GM12878 (cell line): ENCODE measurements around the gene GRIFIN. TPM values are rescaled to one million over a fixed set of nuclear protein-coding genes. Genes with fewer than 3 reads are reported as not detected.

Source experiments
- ATAC-seq: fragments of 200-7000 bp; cut with Tn5 transposase; 3 replicates; pipeline ENCODE4 v1.9.1; 2020; ENCODE audit warnings: mild to moderate bottlenecking, moderate library complexity
- BruUV-seq: library from RNA; stranded (reverse); fragments of 400-500 nt; replicated peaks from 2 replicates; lab custom pipeline; 2021; lab: Mats Ljungman, UMichigan
- CTCF ChIA-PET: fragments of 300-600 bp; sonication (Branson Sonifier 250); formaldehyde crosslinking; extraction: SDS; loops from one replicate; lab custom pipeline; 2021; ENCODE audit warnings: inconsistent platforms; lab: Yijun Ruan, JAX
- POLR2A ChIA-PET: fragments of 350-600 bp; formaldehyde crosslinking; extraction: SDS; loops from one replicate; lab custom pipeline; 2021; ENCODE audit warnings: inconsistent platforms; lab: Charles Lee
- RAD21 ChIA-PET: fragments of 300-600 bp; sonication (Branson Sonifier 250); formaldehyde crosslinking; loops from one replicate; lab custom pipeline; 2023; ENCODE audit warnings: antibody characterized with exemption; ENCODE audit not compliant: unreplicated experiment; lab: Charles Lee
- SMC1A ChIA-PET: fragments of 300-600 bp; sonication (Branson Sonifier 250); formaldehyde crosslinking; loops from one replicate; lab custom pipeline; 2023; ENCODE audit not compliant: unreplicated experiment, uncharacterized antibody; lab: Charles Lee
- DNase-seq: peaks from one replicate; pipeline ENCODE4 v3.0.0-alpha.2; 2011; ENCODE audit warnings: low read depth, low spot score
- FAIRE-seq: peaks from 3 replicates; lab custom pipeline; 2011; peaks lifted over from hg19 to GRCh38; lab: Jason Lieb, UNC
- H2AFZ ChIP-seq: 2 replicates; pipeline ENCODE4 v1.6.0; 2011; ENCODE audit warnings: low read depth, low read length, control low read depth; ENCODE audit not compliant: control insufficient read depth
- H3K27ac ChIP-seq: 2 replicates; pipeline ENCODE4 v1.5.1; 2011; ENCODE audit warnings: control low read depth; ENCODE audit not compliant: control insufficient read depth, insufficient read depth
- H3K27me3 ChIP-seq, 2 experiments: replicated peaks in 1 of 2; 2 replicates each; pipeline versions ENCODE4 v1.6.0 to v1.6.1; 2011; ENCODE audit warnings: low read length in 1 of 2; ENCODE audit not compliant: control insufficient read depth in 2 of 2, insufficient read depth in 2 of 2
- H3K36me3 ChIP-seq, 2 experiments: 2 replicates each; pipeline ENCODE4 v1.5.1; 2011; ENCODE audit warnings: low read length in 1 of 2; ENCODE audit not compliant: control insufficient read depth in 2 of 2, insufficient read depth in 2 of 2
- H3K4me1 ChIP-seq: 2 replicates; pipeline ENCODE4 v1.6.1; 2011; ENCODE audit warnings: mild to moderate bottlenecking, low read length, moderate library complexity, mixed read lengths; ENCODE audit not compliant: control insufficient read depth, insufficient read depth
- H3K4me2 ChIP-seq: 2 replicates; pipeline ENCODE4 v1.6.0; 2011; ENCODE audit warnings: control low read depth; ENCODE audit not compliant: control insufficient read depth, insufficient read depth
- H3K4me3 ChIP-seq: fragments of 200-600 bp; sonication (generic); 2 replicates; pipeline ENCODE4 v1.5.1; 2016
- H3K79me2 ChIP-seq: 2 replicates; pipeline ENCODE4 v1.6.0; 2011; ENCODE audit warnings: low read length; ENCODE audit not compliant: control insufficient read depth, insufficient read depth
- H3K9ac ChIP-seq: 2 replicates; pipeline ENCODE4 v1.8.0; 2011; ENCODE audit warnings: low read length, control low read depth, mixed read lengths; ENCODE audit not compliant: control insufficient read depth, insufficient read depth
- H3K9me3 ChIP-seq: replicated peaks from 3 replicates; pipeline ENCODE4 v1.5.1; 2011; ENCODE audit warnings: mild to moderate bottlenecking, low read length; ENCODE audit not compliant: control insufficient read depth, insufficient read depth
- H4K20me1 ChIP-seq: 2 replicates; pipeline ENCODE4 v1.6.0; 2011; ENCODE audit not compliant: control insufficient read depth, insufficient read depth
- BRCA1 ChIP-seq: IDR thresholded peaks from 2 replicates; pipeline ENCODE4 v1.6.1; 2011; ENCODE audit warnings: low read depth, low read length, improper control_type of control experiment
- CHD4 ChIP-seq: fragments of 200-600 bp; sonication (generic); IDR thresholded peaks from 2 replicates; pipeline ENCODE4 v1.6.1; 2016; ENCODE audit warnings: mild to moderate bottlenecking
- EED ChIP-seq: sonication (generic); IDR thresholded peaks from 2 replicates; pipeline ENCODE4 v1.6.1; 2016; ENCODE audit warnings: antibody characterized with exemption, low read depth
- MLLT1 ChIP-seq: fragments of 450-650 bp; IDR thresholded peaks from 2 replicates; pipeline ENCODE4 v1.6.1; 2016; ENCODE audit warnings: mild to moderate bottlenecking
- PRDM15 ChIP-seq: fragments of 450-650 bp; formaldehyde crosslinking; IDR thresholded peaks from 2 replicates; pipeline ENCODE4 v1.4.0; 2020; ENCODE audit warnings: mild to moderate bottlenecking, moderate library complexity
- SIN3A ChIP-seq: IDR thresholded peaks from 2 replicates; pipeline ENCODE4 v1.6.1; 2012; ENCODE audit warnings: low read depth, low read length, improper control_type of control experiment
- SIX5 ChIP-seq: IDR thresholded peaks from 2 replicates; pipeline ENCODE4 v1.6.1; 2011; ENCODE audit warnings: mild to moderate bottlenecking, low read depth, low read length, moderate library complexity; ENCODE audit not compliant: severe bottlenecking
- USF2 ChIP-seq: IDR thresholded peaks from 2 replicates; pipeline ENCODE4 v1.6.1; 2011; ENCODE audit warnings: low read depth, low read length, improper control_type of control experiment, borderline replicate concordance
- WGBS: methylation state at CpG from one replicate; pipeline ENCODE4 v1.1.6; 2016; ENCODE audit warnings: low lambda C conversion rate; ENCODE audit not compliant: insufficient replicate concordance, insufficient coverage; ENCODE audit errors: missing lambda C conversion rate; 5-methylcytosine and 5-hydroxymethylcytosine counted together
- in situ Hi-C: fragments of 300-500 bp; cut with MboI; formaldehyde crosslinking; loops from 9 replicates; pipeline ENCODE4 v1.14.3; 2018; ENCODE audit warnings: mixed read lengths
- intact Hi-C: fragments of 100-400 bp; cut with micrococcal nuclease; formaldehyde crosslinking; loops from one replicate; pipeline ENCODE4 v1.14.2; 2022; ENCODE audit not compliant: unreplicated experiment
- polyA plus RNA-seq, 11 experiments: library from polyadenylated mRNA; depleted of rRNA in 4 of 11; unstranded in 6 of 11; stranded (reverse) in 5 of 11; fragments of >200 nt; fragmentation: Nextera tagmentation in 4 of 11; fragmentation: Illumina TruSeq in 1 of 11; extraction: Ambion mirVana in 4 of 11; extraction: Trizol in 1 of 11; gene quantifications; 1 replicate in 1 of 11; 2 replicates in 10 of 11; pipeline versions ENCODE4 v1.2.1 to v1.2.3, GENCODE V29; 2011 to 2016; ENCODE audit warnings: inconsistent platforms in 2 of 11, missing spikeins in 2 of 11, low read depth in 1 of 11
- total RNA-seq, 4 experiments: library from RNA; depleted of rRNA in 3 of 4; stranded (reverse); fragments of >200 nt in 3 of 4; fragmentation: Illumina TruSeq in 1 of 4; extraction: Trizol in 1 of 4; gene quantifications; 2 replicates each; pipeline versions ENCODE4 v1.2.1 to v1.2.3, GENCODE V29; 2013 to 2021

GRIFIN gene
- total and polyA plus RNA-seq, 10 of the 15 experiments (the other 5 are each of a cell fraction or from before 2014, with no cell fraction given), result not detected

DNA sequence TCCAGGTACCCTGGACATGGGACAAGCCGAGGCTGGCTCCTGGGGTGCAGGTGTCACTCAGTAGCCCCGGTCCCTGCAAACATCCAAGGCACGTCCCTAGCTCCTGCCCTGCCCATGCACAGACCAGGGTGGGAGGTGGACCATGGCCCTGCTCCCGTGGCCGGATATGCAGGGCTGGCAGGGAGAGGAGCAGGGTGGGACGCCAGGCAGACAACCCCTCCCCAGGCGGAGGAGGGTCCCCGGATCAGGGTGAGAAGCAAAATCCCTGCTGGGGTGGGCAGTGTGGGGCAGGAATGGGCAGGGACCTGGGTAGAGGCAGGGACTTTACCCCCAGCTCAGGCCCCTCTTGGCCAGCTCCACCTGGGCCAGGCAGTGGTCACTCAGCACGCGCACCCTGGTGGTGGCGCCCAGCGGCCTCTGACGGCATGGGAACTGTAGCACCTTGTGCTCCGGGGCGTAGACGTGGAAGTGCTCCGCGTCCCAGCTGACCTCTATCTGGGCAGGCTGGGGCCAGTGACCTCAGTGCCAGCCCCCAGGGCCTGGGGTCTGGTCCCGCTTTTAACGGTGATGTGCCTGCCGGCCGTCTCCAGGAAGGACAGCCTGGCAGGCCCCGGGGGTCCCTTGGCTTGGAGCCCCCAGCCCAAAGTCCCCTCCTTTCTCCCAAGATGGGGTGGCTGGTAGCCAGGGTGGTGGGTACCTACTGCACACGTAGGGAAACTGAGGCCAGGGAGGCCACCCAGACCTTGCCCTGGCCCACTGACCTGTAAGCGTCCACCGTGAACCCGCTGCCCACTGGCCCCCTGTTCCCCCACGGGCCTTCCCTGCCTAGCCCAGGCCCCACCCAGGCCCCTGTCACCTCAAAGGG lies 1.2 kb downstream of the GRIFIN start (continued):
- TF ChIP-seq PRDM15, result no peak
- TF ChIP-seq CHD4, result no peak
- TF ChIP-seq MLLT1, result no peak
- TF ChIP-seq, all 136 proteins: peak for 0

GRCh38 chr7:2474224-2474623 lies 2.0 kb downstream of the GRIFIN start:
- TF ChIP-seq SIX5 (no peak), SIN3A (no peak), USF2 (no peak), EED (no peak), BRCA1 (no peak)
- TF ChIP-seq, all 136 proteins: peak for 0
- Histone ChIP-seq H2AFZ (no peak overlapping the region), H3K9me3 (no peaks in the 10 kb centered on the region), H3K79me2 (no peaks in the 10 kb centered on the region), H3K27ac (no peak overlapping the region), H3K4me3 (no peak overlapping the region), H3K9ac (no peak overlapping the region), H3K36me3 (no peaks in the 10 kb centered on the region), H4K20me1 (no peaks in the 10 kb centered on the region), H3K4me1 (no peaks in the 10 kb centered on the region), H3K4me2 (no peak overlapping the region), H3K27me3 (no peaks in the 10 kb centered on the region)
- 68% methylated on average over 15 of the region's 15 CpGs for WGBS
- no peak for DNase-seq
- FAIRE-seq, result no peak
- no peak for ATAC-seq
- in situ Hi-C loops (no loop called here), intact Hi-C loops (no loop called here)
- RAD21 ChIA-PET, result no interaction called here
- CTCF ChIA-PET, result no interaction called here
- SMC1A ChIA-PET, result no interaction called here
- POLR2A ChIA-PET, result no interaction called here
- no TSS peak for BruUV-seq
